ENCODE results near the gene INPP4A. TPM values are rescaled to one million over a fixed set of nuclear protein-coding genes. Genes with fewer than 3 reads are reported as not detected.

Gene INPP4A
- total and polyA plus RNA-seq, 8 donors = 20.6 to 34.2 (median 23.5) TPM

- Histone ChIP-seq H3K4me1 (no peaks in the 10 kb centered on the region), H3K27me3 (no peaks in the 10 kb centered on the region), H3K4me3 (no peak overlapping the region), H3K27ac (no peak overlapping the region), H3K9me3 (no peaks in the 10 kb centered on the region), H3K36me3 (peaks cover 0 to 98% of the 10 kb centered on the region in 2 donors)
- ATAC-seq (no peak), DNase-seq (no peak)
- no peak for TF ChIP-seq CTCF (IDR thresholded peaks at IDR 0.05)
- intact Hi-C loops (cut with DNase I) = no loop called here
These were observed 102.6 kb downstream of the INPP4A start for GRCh38 chr2:98547092-98547790.

DNA sequence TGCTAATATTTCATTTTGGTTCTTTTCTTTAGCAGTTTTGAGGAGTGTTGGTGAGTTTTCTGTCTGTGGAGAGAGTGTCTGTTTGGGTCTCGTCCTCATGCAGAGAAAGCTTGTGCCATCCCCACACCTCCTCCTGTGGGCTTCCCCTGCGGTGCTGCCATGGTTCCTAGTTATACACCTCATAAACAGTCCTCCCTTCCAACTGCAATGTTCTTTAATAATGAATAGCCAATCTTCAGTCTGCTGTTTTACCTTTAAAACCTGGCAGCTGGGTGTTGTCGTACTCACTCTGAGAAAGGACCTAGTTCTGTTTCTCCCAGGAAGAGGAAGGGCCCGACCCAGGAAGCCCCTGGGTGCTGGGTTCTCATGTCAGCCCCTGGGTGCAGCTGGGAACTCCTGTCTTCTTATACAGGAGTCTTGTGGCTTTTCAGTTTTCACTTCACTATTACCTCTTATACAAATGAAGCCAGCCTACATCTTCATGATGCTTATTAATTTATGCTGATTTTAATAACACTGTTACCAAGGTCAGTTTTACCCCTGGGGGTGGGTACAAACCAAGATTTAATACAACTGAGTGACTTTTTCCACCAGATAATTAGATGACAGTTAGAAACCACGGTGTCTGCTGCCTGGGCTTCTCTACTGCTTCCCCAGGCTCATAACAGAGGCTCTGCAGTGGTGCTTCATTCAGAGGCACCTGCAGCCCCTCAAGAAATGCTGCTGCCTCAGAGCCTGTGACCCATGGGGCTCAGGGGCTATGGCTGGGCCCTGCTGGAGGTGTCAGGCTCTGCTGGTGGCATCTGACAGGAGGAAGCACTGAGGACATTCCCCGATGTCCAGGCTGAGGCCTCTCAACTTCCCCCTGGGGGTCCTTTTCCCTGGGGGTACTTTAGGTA, 104.5 kb downstream of the INPP4A start:
- no peaks in the 10 kb centered on the region for H3K9me3 ChIP-seq
- H3K4me3 ChIP-seq = no peak overlapping the region
- no peaks in the 10 kb centered on the region for H3K4me1 ChIP-seq
- H3K27ac ChIP-seq = no peak overlapping the region
- no peak for ATAC-seq
- H3K36me3 ChIP-seq = peaks cover 0 to 99% of the 10 kb centered on the region in 2 donors
- intact Hi-C loops (cut with DNase I) = no loop called here
- TF ChIP-seq CTCF (IDR thresholded peaks at IDR 0.05) = no peak
- no peak for DNase-seq
- H3K27me3 ChIP-seq = no peaks in the 10 kb centered on the region

DNA sequence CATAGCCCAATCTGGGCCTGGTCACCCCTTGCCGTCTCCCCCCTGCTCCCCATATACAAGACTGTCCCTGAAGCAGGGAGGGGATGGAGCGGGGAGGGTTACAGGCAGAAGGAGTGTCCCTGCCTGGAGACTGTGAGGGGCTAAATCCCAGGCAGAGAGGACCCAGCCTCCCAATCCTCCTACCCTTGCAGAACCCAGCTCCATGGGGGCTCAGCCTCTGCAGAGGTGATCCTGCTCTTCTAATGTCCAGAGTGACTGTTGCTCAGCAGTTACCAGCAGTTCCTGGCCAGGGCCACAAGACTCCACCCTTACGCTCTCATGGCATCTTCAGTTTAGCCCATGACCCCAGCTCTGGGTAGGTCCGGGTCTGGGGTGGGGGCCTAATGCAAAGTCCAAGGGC, 105.5 kb downstream of the INPP4A start:
- ATAC-seq (no peak), DNase-seq (no peak)
- Histone ChIP-seq H3K27ac (no peak overlapping the region), H3K4me3 (no peak overlapping the region), H3K9me3 (no peaks in the 10 kb centered on the region), H3K4me1 (no peaks in the 10 kb centered on the region), H3K36me3 (peaks cover 0 to 100% of the 10 kb centered on the region in 2 donors), H3K27me3 (no peaks in the 10 kb centered on the region)
- no peak for TF ChIP-seq CTCF (IDR thresholded peaks at IDR 0.05)
- intact Hi-C loops (cut with DNase I) = no loop called here

DNA sequence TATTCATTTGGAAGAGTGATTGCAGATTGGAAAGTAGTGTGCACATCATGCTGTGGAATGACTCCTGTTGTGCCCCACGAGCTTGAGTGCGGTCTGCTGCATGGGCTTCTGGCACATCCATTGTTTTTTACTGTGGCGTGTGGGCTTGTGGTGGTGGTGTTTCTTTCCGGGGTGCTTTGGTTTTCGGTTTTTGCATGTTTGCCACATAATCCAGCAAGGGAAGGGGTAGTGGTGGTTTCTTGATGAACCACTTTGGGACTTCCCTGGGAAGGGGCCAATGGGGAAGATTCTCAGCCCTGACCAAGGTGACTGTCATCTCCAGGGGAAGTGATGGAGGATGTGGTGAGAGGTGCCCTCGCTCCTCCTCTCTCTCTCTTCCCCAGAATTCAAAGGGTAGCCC, 106.7 kb downstream of the INPP4A start:
- Histone ChIP-seq H3K4me1 (no peaks in the 10 kb centered on the region), H3K36me3 (peaks cover 0 to 100% of the 10 kb centered on the region in 2 donors), H3K27ac (no peak overlapping the region), H3K9me3 (no peaks in the 10 kb centered on the region), H3K27me3 (no peaks in the 10 kb centered on the region), H3K4me3 (no peak overlapping the region)
- ATAC-seq (no peak), DNase-seq (no peak)
- TF ChIP-seq CTCF (IDR thresholded peaks at IDR 0.05) = no peak
- intact Hi-C loops (cut with DNase I) = no loop called here

GRCh38 chr2:98552499-98553179, 108.0 kb downstream of the INPP4A start:
- no peak for ATAC-seq
- H3K36me3 ChIP-seq = peaks cover 0 to 100% of the 10 kb centered on the region in 2 donors
- no peak for DNase-seq
- H3K9me3 ChIP-seq = no peaks in the 10 kb centered on the region
- no peaks in the 10 kb centered on the region for H3K27me3 ChIP-seq
- no peak for TF ChIP-seq CTCF (IDR thresholded peaks at IDR 0.05)
- H3K4me3 ChIP-seq = no peak overlapping the region
- no peaks in the 10 kb centered on the region for H3K4me1 ChIP-seq
- no peak overlapping the region for H3K27ac ChIP-seq
- intact Hi-C loops (cut with DNase I) = no loop called here

Measured in left lung (tissue), 10 donors.